HEK293 (cell line): Measurements from ENCODE around the gene HTR7.

ENCODE experiments used
- CTCF ChIA-PET: fragments of 350-600 bp; formaldehyde crosslinking; extraction: SDS; loops from one replicate; lab custom pipeline; 2021; ENCODE audit warnings: antibody characterized with exemption; lab: Yijun Ruan, JAX
- POLR2A ChIA-PET: fragments of 300-600 bp; formaldehyde crosslinking; extraction: SDS; loops from one replicate; lab custom pipeline; 2020; ENCODE audit warnings: antibody characterized with exemption, inconsistent platforms; lab: Yijun Ruan, JAX
- H3K27ac ChIP-seq: fragments of 200-500 bp; sonication (Bioruptor generic); 2 replicates; pipeline ENCODE4 v1.5.1; 2014; ENCODE audit warnings: low read depth, low read length, control low read depth, inconsistent platforms; ENCODE audit errors: extremely low read depth
- H3K36me3 ChIP-seq, 2 experiments: fragments of 200-500 bp in 1 of 2; sonication (Bioruptor generic) in 1 of 2; 1 replicate in 1 of 2; 2 replicates in 1 of 2; pipeline ENCODE4 v1.5.1; 2014 to 2017; ENCODE audit warnings: inconsistent platforms in 2 of 2, low read length in 2 of 2; ENCODE audit not compliant: control insufficient read depth in 2 of 2, insufficient read depth in 1 of 2
- H3K4me1 ChIP-seq: fragments of 200-500 bp; sonication (Bioruptor generic); 2 replicates; pipeline ENCODE4 v1.5.1; 2014; ENCODE audit warnings: mild to moderate bottlenecking, low read length, inconsistent platforms; ENCODE audit not compliant: control insufficient read depth, insufficient read depth
- H3K4me3 ChIP-seq: 2 replicates; pipeline ENCODE4 v1.5.1; 2011; ENCODE audit warnings: low read depth, mild to moderate bottlenecking, control low read depth, low read length, moderate library complexity
- H3K9me3 ChIP-seq: fragments of 200-500 bp; sonication (Bioruptor generic); 2 replicates; pipeline ENCODE4 v1.5.1; 2014; ENCODE audit warnings: low read depth, low read length, inconsistent platforms; ENCODE audit not compliant: control insufficient read depth, insufficient read depth
- GLIS2 ChIP-seq: fragments of 450-650 bp; formaldehyde crosslinking; IDR thresholded peaks from 2 replicates; pipeline ENCODE4 v1.5.1; 2016; ENCODE audit warnings: missing biosample characterization, missing genetic modification characterization
- SP3 ChIP-seq: fragments of 450-650 bp; formaldehyde crosslinking; IDR thresholded peaks from 2 replicates; pipeline ENCODE4 v1.5.1; 2016; ENCODE audit warnings: missing biosample characterization, missing genetic modification characterization
- SP7 ChIP-seq: fragments of 450-650 bp; formaldehyde crosslinking; IDR thresholded peaks from 2 replicates; pipeline ENCODE4 v1.5.1; 2016; ENCODE audit warnings: missing biosample characterization, missing genetic modification characterization
- ZNF146 ChIP-seq: fragments of 450-650 bp; formaldehyde crosslinking; IDR thresholded peaks from 2 replicates; pipeline ENCODE4 v1.5.1; 2016; ENCODE audit warnings: missing biosample characterization, missing genetic modification characterization
- ZNF157 ChIP-seq: fragments of 450-650 bp; formaldehyde crosslinking; IDR thresholded peaks from 2 replicates; pipeline ENCODE4 v1.5.1; 2016; ENCODE audit warnings: missing biosample characterization, missing genetic modification characterization
- ZNF16 ChIP-seq: fragments of 450-650 bp; formaldehyde crosslinking; IDR thresholded peaks from 2 replicates; pipeline ENCODE4 v1.5.1; 2016; ENCODE audit warnings: low read depth, missing biosample characterization, missing genetic modification characterization
- ZNF169 ChIP-seq: fragments of 450-650 bp; formaldehyde crosslinking; IDR thresholded peaks from 2 replicates; pipeline ENCODE4 v1.5.1; 2016; ENCODE audit warnings: missing biosample characterization, missing genetic modification characterization
- ZNF19 ChIP-seq: fragments of 450-650 bp; formaldehyde crosslinking; IDR thresholded peaks from 2 replicates; pipeline ENCODE4; 2016; ENCODE audit warnings: missing biosample characterization, missing genetic modification characterization, low read depth
- ZNF2 ChIP-seq: fragments of 450-650 bp; formaldehyde crosslinking; IDR thresholded peaks from 2 replicates; pipeline ENCODE4 v1.5.1; 2016; ENCODE audit warnings: missing biosample characterization, missing genetic modification characterization
- ZNF266 ChIP-seq: fragments of 450-650 bp; formaldehyde crosslinking; IDR thresholded peaks from 2 replicates; pipeline ENCODE4 v1.5.1; 2016; ENCODE audit warnings: missing biosample characterization, missing genetic modification characterization, low read depth
- ZNF335 ChIP-seq: fragments of 450-650 bp; formaldehyde crosslinking; conservative IDR thresholded peaks from 2 replicates; pipeline ENCODE4 v1.5.1; 2016; ENCODE audit warnings: missing biosample characterization, missing genetic modification characterization
- ZNF354C ChIP-seq: fragments of 450-650 bp; formaldehyde crosslinking; IDR thresholded peaks from 2 replicates; pipeline ENCODE4 v1.5.1; 2016; ENCODE audit warnings: missing biosample characterization, missing genetic modification characterization, low read depth, borderline replicate concordance
- ZNF37A ChIP-seq: fragments of 450-650 bp; IDR thresholded peaks from 2 replicates; pipeline ENCODE4 v1.5.1; 2018; ENCODE audit warnings: missing biosample characterization, missing genetic modification characterization
- ZNF514 ChIP-seq: fragments of 450-650 bp; formaldehyde crosslinking; IDR thresholded peaks from 2 replicates; pipeline ENCODE4 v1.5.1; 2016; ENCODE audit warnings: missing biosample characterization, missing genetic modification characterization
- ZNF555 ChIP-seq: fragments of 450-650 bp; formaldehyde crosslinking; conservative IDR thresholded peaks from 2 replicates; pipeline ENCODE4 v1.5.1; 2017; ENCODE audit warnings: missing biosample characterization, mild to moderate bottlenecking, missing genetic modification characterization, inconsistent platforms
- ZNF660 ChIP-seq: fragments of 450-650 bp; IDR thresholded peaks from 2 replicates; pipeline ENCODE4 v1.5.1; 2018; ENCODE audit warnings: missing biosample characterization, mild to moderate bottlenecking, missing genetic modification characterization
- ZNF768 ChIP-seq: fragments of 450-650 bp; formaldehyde crosslinking; IDR thresholded peaks from 2 replicates; pipeline ENCODE4 v1.5.1; 2018; ENCODE audit warnings: missing biosample characterization, mild to moderate bottlenecking, missing genetic modification characterization
- ZNF785 ChIP-seq: fragments of 450-650 bp; formaldehyde crosslinking; IDR thresholded peaks from 2 replicates; pipeline ENCODE4 v1.5.1; 2016; ENCODE audit warnings: missing biosample characterization, missing genetic modification characterization
- TF ChIP-seq, protein P1 (sequence below): fragments of 450-650 bp; formaldehyde crosslinking; conservative IDR thresholded peaks from 2 replicates; pipeline ENCODE4 v1.5.1; 2016; ENCODE audit warnings: low read depth, missing biosample characterization, missing genetic modification characterization
- TF ChIP-seq, protein P2 (sequence below): fragments of 450-650 bp; formaldehyde crosslinking; optimal IDR thresholded peaks from 2 replicates; pipeline ENCODE3; 2016; ENCODE audit warnings: missing biosample characterization, mild to moderate bottlenecking, missing genetic modification characterization
- TF ChIP-seq, protein P3 (sequence below): fragments of 450-650 bp; formaldehyde crosslinking; IDR thresholded peaks from 2 replicates; pipeline ENCODE4 v1.5.1; 2017; ENCODE audit warnings: missing biosample characterization, missing genetic modification characterization
- TF ChIP-seq, protein P4 (sequence below): fragments of 450-650 bp; formaldehyde crosslinking; IDR thresholded peaks from 2 replicates; pipeline ENCODE4 v1.5.1; 2016; ENCODE audit warnings: missing biosample characterization, missing genetic modification characterization
- TF ChIP-seq, protein P5 (sequence below): fragments of 450-650 bp; formaldehyde crosslinking; IDR thresholded peaks from 2 replicates; pipeline ENCODE4 v1.5.1; 2016; ENCODE audit warnings: missing biosample characterization, missing genetic modification characterization

HTR7 gene

DNA sequence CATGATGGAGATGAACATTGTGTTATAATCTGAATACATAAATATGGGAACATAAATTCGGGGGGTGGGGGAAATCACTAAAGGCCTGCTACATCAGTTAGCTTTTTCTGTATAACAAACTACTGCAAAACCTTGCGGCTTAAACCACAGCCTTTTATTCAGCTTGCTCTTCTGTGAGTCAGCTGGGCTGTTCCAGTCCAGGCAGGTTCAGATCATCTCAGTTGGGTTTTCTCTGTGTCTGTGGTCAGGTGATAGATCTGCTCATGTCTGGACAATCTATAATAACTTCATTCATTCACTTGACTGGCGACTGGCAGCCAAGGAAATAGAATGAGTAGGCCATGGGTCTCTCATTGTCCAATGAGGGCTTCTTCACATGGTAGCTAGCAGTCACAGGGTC, 23.5 kb downstream of the HTR7 start:
- Histone ChIP-seq H3K36me3 (no peaks in the 10 kb centered on the region), H3K4me1 (no peaks in the 10 kb centered on the region), H3K9me3 (no peaks in the 10 kb centered on the region), H3K27ac (no peak overlapping the region), H3K4me3 (no peak overlapping the region)
- TF ChIP-seq, protein P1, sequence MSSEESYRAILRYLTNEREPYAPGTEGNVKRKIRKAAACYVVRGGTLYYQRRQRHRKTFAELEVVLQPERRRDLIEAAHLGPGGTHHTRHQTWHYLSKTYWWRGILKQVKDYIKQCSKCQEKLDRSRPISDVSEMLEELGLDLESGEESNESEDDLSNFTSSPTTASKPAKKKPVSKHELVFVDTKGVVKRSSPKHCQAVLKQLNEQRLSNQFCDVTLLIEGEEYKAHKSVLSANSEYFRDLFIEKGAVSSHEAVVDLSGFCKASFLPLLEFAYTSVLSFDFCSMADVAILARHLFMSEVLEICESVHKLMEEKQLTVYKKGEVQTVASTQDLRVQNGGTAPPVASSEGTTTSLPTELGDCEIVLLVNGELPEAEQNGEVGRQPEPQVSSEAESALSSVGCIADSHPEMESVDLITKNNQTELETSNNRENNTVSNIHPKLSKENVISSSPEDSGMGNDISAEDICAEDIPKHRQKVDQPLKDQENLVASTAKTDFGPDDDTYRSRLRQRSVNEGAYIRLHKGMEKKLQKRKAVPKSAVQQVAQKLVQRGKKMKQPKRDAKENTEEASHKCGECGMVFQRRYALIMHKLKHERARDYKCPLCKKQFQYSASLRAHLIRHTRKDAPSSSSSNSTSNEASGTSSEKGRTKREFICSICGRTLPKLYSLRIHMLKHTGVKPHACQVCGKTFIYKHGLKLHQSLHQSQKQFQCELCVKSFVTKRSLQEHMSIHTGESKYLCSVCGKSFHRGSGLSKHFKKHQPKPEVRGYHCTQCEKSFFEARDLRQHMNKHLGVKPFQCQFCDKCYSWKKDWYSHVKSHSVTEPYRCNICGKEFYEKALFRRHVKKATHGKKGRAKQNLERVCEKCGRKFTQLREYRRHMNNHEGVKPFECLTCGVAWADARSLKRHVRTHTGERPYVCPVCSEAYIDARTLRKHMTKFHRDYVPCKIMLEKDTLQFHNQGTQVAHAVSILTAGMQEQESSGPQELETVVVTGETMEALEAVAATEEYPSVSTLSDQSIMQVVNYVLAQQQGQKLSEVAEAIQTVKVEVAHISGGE (tag by site-specific recombination) = no peak
- TF ChIP-seq GLIS2 (tag by site-specific recombination) = no peak
- TF ChIP-seq SP3 (tag by site-specific recombination) = no peak
- TF ChIP-seq ZNF354C = no peak
- TF ChIP-seq, protein P2, sequence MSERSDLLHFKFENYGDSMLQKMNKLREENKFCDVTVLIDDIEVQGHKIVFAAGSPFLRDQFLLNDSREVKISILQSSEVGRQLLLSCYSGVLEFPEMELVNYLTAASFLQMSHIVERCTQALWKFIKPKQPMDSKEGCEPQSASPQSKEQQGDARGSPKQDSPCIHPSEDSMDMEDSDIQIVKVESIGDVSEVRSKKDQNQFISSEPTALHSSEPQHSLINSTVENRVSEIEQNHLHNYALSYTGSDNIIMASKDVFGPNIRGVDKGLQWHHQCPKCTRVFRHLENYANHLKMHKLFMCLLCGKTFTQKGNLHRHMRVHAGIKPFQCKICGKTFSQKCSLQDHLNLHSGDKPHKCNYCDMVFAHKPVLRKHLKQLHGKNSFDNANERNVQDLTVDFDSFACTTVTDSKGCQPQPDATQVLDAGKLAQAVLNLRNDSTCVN (tag by site-specific recombination) = no peak
- no peak for TF ChIP-seq ZNF266 (tag by site-specific recombination)
- no peak for TF ChIP-seq ZNF335
- no peak for TF ChIP-seq ZNF2 (tag by site-specific recombination)
- no peak for TF ChIP-seq ZNF157 (tag by site-specific recombination)
- TF ChIP-seq, protein P3, sequence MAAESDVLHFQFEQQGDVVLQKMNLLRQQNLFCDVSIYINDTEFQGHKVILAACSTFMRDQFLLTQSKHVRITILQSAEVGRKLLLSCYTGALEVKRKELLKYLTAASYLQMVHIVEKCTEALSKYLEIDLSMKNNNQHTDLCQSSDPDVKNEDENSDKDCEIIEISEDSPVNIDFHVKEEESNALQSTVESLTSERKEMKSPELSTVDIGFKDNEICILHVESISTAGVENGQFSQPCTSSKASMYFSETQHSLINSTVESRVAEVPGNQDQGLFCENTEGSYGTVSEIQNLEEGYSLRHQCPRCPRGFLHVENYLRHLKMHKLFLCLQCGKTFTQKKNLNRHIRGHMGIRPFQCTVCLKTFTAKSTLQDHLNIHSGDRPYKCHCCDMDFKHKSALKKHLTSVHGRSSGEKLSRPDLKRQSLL (tag by site-specific recombination) = no peak
- TF ChIP-seq ZNF146 (tag by site-specific recombination) = no peak
- TF ChIP-seq ZNF169 (tag by site-specific recombination) = no peak
- no peak for TF ChIP-seq ZNF514
- TF ChIP-seq ZNF660 (tag by site-specific recombination) = no peak
- TF ChIP-seq, protein P4, sequence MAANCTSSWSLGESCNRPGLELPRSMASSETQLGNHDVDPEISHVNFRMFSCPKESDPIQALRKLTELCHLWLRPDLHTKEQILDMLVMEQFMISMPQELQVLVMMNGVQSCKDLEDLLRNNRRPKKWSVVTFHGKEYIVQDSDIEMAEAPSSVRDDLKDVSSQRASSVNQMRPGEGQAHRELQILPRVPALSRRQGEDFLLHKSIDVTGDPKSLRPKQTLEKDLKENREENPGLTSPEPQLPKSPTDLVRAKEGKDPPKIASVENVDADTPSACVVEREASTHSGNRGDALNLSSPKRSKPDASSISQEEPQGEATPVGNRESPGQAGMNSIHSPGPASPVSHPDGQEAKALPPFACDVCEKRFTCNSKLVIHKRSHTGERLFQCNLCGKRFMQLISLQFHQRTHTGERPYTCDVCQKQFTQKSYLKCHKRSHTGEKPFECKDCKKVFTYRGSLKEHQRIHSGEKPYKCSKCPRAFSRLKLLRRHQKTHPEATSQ (tag by site-specific recombination) = no peak
- no peak for TF ChIP-seq ZNF19 (tag by site-specific recombination)
- ChIA-PET POLR2A (no interaction called here), CTCF (interaction anchor here (1.6 kb wide), 1 partner anchor 46 kb away, joined by 7 read pairs; no protein-coding TSS in a partner anchor)

DNA sequence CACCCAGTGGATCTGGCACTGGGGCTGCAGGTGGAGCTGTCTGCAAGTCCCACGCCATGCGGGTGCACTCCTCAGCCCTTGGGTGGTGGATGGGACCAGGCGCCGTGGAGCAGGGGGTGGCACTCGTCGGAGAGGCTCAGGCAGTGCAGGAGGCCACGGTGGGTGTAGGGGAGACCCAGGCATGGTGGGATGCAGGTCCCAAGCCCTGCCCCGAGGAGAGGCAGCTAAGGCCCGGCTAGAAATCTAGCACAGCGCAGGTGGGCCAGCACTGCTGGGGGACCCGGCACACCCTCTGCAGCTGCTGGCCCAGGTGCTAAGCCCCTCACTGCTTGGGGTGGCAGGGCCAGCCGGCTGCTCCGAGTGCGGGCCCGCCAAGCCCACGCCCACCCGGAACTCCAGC, 25.7 kb downstream of the HTR7 start:
- H3K4me3 ChIP-seq = no peak overlapping the region
- TF ChIP-seq, protein P5, sequence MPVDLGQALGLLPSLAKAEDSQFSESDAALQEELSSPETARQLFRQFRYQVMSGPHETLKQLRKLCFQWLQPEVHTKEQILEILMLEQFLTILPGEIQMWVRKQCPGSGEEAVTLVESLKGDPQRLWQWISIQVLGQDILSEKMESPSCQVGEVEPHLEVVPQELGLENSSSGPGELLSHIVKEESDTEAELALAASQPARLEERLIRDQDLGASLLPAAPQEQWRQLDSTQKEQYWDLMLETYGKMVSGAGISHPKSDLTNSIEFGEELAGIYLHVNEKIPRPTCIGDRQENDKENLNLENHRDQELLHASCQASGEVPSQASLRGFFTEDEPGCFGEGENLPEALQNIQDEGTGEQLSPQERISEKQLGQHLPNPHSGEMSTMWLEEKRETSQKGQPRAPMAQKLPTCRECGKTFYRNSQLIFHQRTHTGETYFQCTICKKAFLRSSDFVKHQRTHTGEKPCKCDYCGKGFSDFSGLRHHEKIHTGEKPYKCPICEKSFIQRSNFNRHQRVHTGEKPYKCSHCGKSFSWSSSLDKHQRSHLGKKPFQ (tag by site-specific recombination) = no peak
- TF ChIP-seq ZNF555 (tag by site-specific recombination) (no peak), ZNF768 (tag by site-specific recombination) (no peak), ZNF16 (tag by site-specific recombination) (no peak), ZNF785 (no peak), SP7 (no peak), ZNF37A (no peak)
- H3K36me3 ChIP-seq = no peaks in the 10 kb centered on the region
- CTCF ChIA-PET = no interaction called here
- H3K9me3 ChIP-seq = no peaks in the 10 kb centered on the region
- POLR2A ChIA-PET = no interaction called here
- H3K27ac ChIP-seq = no peak overlapping the region
- H3K4me1 ChIP-seq = no peaks in the 10 kb centered on the region
